Measurements from ENCODE around the gene FFAR2. TPM values are rescaled to one million over a fixed set of nuclear protein-coding genes. Genes with fewer than 3 reads are reported as not detected.
A peak's percentile ranks its signal among the peaks of the same experiment; 100 is the strongest.
"Not testable (repeated sequence)": the region's sequence is repeated elsewhere in the genome, so short reads cannot be mapped to it uniquely, and the experiment has no call there.

FFAR2 gene
- total RNA-seq, 4 donors from 2014 or later, result 0.21 TPM; not detected in 2

DNA sequence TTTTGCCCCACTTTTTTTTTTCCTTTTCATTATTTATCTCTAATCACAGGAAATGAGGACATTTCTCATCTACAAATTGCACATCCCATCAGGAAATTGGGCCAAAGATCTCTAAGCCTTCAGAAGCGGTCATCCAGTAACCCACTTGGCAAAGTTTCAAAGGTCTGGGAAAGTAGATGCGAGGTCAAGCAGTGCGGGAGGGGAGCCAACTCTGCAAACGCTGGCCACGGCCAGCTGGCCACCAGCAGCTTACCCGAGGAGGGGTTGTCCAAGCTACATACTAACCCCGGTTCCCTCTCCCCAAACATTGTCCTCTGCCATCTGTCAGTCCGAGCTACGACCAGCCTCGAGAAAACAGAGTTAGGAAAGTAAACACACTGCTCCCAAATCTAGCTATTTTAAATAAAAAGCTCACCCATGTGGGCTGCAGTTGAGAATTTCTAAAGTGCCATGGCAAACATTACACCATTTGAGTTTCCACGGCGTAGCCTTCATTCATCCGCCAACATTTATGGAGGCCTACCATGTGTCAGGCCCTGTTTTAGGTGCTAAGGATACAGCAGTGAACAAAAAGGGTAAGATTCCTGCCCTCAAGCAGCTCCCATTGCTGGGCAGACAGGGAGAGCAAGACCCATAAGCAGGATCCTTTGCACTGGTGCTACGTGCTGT is 11.5 kb downstream of the FFAR2 start:
- TF ChIP-seq, protein P1, sequence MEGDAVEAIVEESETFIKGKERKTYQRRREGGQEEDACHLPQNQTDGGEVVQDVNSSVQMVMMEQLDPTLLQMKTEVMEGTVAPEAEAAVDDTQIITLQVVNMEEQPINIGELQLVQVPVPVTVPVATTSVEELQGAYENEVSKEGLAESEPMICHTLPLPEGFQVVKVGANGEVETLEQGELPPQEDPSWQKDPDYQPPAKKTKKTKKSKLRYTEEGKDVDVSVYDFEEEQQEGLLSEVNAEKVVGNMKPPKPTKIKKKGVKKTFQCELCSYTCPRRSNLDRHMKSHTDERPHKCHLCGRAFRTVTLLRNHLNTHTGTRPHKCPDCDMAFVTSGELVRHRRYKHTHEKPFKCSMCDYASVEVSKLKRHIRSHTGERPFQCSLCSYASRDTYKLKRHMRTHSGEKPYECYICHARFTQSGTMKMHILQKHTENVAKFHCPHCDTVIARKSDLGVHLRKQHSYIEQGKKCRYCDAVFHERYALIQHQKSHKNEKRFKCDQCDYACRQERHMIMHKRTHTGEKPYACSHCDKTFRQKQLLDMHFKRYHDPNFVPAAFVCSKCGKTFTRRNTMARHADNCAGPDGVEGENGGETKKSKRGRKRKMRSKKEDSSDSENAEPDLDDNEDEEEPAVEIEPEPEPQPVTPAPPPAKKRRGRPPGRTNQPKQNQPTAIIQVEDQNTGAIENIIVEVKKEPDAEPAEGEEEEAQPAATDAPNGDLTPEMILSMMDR (IDR thresholded peaks at IDR 0.05), result no peak
- no peak for TF ChIP-seq POLR2A (IDR thresholded peaks at IDR 0.05)
- Histone ChIP-seq H3K27ac (no peak overlapping the region), H3K9me3 (no peaks in the 10 kb centered on the region), H3K4me3 (no peak overlapping the region), H3K4me1 (no peaks in the 10 kb centered on the region), H3K27me3 (no peaks in the 10 kb centered on the region), H3K36me3 (no peaks in the 10 kb centered on the region)
- DNase-seq, result peak; percentile 34 to 48
- intact Hi-C loops (cut with DNase I; ENCODE audit: low total_unique reads), result no loop called here

DNA sequence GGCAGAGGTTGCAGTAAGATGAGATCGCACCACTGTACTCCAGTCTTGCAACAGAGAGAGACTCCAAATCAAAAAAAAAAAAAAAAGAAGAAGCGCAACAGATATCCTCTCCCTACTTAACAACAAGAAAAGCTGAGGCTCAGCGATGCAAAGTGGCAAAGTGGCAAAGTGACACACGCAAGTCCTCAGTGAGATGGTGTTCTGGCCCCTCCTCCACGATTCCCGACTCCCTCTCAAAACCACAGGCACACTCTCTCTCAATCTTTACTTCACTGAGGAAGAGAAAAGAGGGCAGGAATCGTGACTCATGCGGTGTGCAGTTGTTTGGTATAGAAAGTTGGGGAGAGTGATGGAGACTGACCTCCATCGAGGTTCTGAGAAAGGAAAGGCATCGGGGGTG is 12.6 kb downstream of the FFAR2 start:
- no peak for TF ChIP-seq POLR2A (IDR thresholded peaks at IDR 0.05)
- Histone ChIP-seq H3K9me3 (no peaks in the 10 kb centered on the region), H3K36me3 (no peaks in the 10 kb centered on the region), H3K4me1 (no peaks in the 10 kb centered on the region), H3K27me3 (no peaks in the 10 kb centered on the region), H3K4me3 (no peak overlapping the region), H3K27ac (no peak overlapping the region)
- intact Hi-C loops (cut with DNase I; ENCODE audit: low total_unique reads), result no loop called here
- DNase-seq, result no peak

- H3K4me1 ChIP-seq, result no peaks in the 10 kb centered on the region
- TF ChIP-seq, protein P1 (IDR thresholded peaks at IDR 0.05), result no peak
- no peak for TF ChIP-seq POLR2A (IDR thresholded peaks at IDR 0.05)
- H3K27ac ChIP-seq, result no peak overlapping the region
- no peak for DNase-seq
- H3K4me3 ChIP-seq, result no peak overlapping the region
- intact Hi-C loops (cut with DNase I; ENCODE audit: low total_unique reads), result no loop called here
- no peaks in the 10 kb centered on the region for H3K9me3 ChIP-seq
- H3K36me3 ChIP-seq, result no peaks in the 10 kb centered on the region
- H3K27me3 ChIP-seq, result no peaks in the 10 kb centered on the region
Observed at GRCh38 chr19:35461060-35461459, 13.0 kb downstream of the FFAR2 start.

GRCh38 chr19:35461788-35462187 is 13.7 kb downstream of the FFAR2 start:
- H3K9me3 ChIP-seq; H3K4me1 ChIP-seq; H3K27ac ChIP-seq; H3K27me3 ChIP-seq; H3K36me3 ChIP-seq; DNase-seq; intact Hi-C loops (cut with DNase I; ENCODE audit: low total_unique reads); H3K4me3 ChIP-seq: not testable (repeated sequence)

DNA sequence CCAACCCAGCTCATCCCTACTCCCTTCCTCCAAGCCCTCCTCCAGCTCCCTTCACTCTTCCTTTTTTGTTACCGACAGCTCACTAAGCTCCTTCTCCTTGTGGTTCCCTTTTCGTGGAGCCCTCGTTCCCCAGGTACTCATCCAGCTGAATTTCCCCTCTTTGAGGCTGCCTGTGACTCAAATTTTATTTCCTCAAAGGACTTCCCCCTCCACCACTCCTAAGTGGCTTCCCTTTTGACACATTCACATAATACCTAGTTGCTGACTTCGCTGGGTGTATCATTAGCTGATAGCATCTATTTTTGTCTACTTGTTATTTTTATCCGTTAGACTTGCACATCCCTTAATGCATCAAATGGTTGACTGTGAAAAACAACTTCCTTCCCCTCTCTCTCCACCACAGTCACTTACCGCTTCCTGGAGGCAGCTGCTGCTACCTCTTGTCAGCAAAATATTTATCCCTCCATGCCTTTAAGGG is 14.5 kb downstream of the FFAR2 start:
- intact Hi-C loops (cut with DNase I; ENCODE audit: low total_unique reads), result no loop called here
- no peaks in the 10 kb centered on the region for H3K36me3 ChIP-seq
- H3K9me3 ChIP-seq, result no peaks in the 10 kb centered on the region
- DNase-seq, result no peak
- H3K27me3 ChIP-seq, result no peaks in the 10 kb centered on the region
- TF ChIP-seq POLR2A (IDR thresholded peaks at IDR 0.05), result no peak
- TF ChIP-seq, protein P1 (IDR thresholded peaks at IDR 0.05), result no peak
- no peaks in the 10 kb centered on the region for H3K4me1 ChIP-seq
- H3K27ac ChIP-seq, result no peak overlapping the region
- H3K4me3 ChIP-seq, result no peak overlapping the region

DNA sequence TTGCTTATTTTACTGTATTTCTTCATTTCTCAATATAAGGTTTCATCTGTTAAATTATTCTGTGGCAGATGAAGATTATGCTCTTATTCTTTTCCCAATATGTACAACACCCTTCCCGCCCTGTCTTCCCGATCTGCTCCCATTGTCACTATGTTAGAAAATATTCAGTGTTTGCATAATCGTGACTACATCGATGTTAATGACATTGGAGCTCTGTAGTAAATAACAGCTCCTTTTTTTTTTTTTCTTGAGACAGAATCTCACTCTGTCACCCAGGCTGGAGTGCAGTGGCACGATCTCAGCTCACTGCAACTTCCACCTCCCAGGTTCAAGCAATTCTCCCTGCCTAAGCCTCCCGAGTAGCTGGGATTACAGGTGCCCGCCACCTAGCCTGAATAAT is 14.9 kb downstream of the FFAR2 start:
- H3K4me3 ChIP-seq; H3K27ac ChIP-seq; H3K4me1 ChIP-seq; H3K27me3 ChIP-seq; DNase-seq; H3K36me3 ChIP-seq; H3K9me3 ChIP-seq; intact Hi-C loops (cut with DNase I; ENCODE audit: low total_unique reads): not testable (repeated sequence)

- intact Hi-C loops (cut with DNase I; ENCODE audit: low total_unique reads), result no loop called here
Observed at GRCh38 chr19:35466259-35466658, 18.2 kb downstream of the FFAR2 start.

More at GRCh38 chr19:35466259-35466658, 18.2 kb downstream of the FFAR2 start:
- H3K36me3 ChIP-seq, result no peaks in the 10 kb centered on the region
- no peaks in the 10 kb centered on the region for H3K27me3 ChIP-seq
- H3K9me3 ChIP-seq, result no peaks in the 10 kb centered on the region
- no peak for DNase-seq
- TF ChIP-seq, protein P1 (IDR thresholded peaks at IDR 0.05), result no peak
- no peak for TF ChIP-seq POLR2A (IDR thresholded peaks at IDR 0.05)
- no peak overlapping the region for H3K4me3 ChIP-seq
- no peaks in the 10 kb centered on the region for H3K4me1 ChIP-seq
- H3K27ac ChIP-seq, result no peak overlapping the region
